HG03575 (cell line): ENCODE results near the gene ERBB3.

ENCODE experiments used
- ATAC-seq: cut with Tn5 transposase; IDR thresholded peaks from one replicate; pipeline ENCODE4 v1.9.1; 2021; ENCODE audit not compliant: unreplicated experiment, insufficient number of reproducible peaks, low FRiP score; ENCODE audit errors: extremely low read depth

The ERBB3 gene

GRCh38 chr12:56078427-56078826, 1.5 kb upstream of the ERBB3 start:
- ATAC-seq: no peak

DNA sequence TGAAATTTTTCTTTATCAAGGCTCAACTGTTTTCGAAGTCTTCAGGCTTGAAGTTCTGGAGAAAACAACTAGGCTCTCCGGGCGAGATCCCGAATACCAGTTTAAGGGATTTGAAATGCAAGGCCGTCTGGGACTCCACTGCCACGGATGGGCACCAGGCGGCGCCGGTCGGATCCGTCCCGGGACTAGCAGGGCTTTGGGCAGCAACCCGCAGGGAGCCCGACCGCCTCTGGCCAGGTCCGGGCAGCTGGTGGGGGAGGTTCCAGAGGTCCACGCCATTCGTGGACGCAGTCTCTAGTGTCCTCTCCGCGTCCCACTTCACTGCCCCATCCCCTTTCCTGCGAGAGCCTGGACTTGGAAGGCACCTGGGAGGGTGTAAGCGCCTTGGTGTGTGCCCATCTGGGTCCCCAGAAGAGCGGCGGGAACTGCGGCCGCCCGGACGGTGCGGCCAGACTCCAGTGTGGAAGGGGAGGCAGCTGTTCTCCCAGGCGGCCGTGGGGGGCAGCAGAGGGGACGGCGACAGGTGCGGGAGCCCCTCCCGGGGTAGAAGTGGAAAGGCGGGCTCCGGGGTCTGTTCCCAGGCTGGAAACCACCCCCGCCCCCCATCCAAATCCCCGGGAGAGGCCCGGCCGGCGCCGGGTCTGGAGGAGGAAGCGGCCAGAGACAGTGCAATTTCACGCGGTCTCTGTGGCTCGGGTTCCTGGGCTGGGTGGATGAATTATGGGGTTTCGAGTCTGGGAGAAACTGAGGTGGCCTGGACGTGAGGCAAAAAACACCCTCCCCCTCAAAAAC, 838 bp upstream of the ERBB3 start:
- no peak for ATAC-seq

DNA sequence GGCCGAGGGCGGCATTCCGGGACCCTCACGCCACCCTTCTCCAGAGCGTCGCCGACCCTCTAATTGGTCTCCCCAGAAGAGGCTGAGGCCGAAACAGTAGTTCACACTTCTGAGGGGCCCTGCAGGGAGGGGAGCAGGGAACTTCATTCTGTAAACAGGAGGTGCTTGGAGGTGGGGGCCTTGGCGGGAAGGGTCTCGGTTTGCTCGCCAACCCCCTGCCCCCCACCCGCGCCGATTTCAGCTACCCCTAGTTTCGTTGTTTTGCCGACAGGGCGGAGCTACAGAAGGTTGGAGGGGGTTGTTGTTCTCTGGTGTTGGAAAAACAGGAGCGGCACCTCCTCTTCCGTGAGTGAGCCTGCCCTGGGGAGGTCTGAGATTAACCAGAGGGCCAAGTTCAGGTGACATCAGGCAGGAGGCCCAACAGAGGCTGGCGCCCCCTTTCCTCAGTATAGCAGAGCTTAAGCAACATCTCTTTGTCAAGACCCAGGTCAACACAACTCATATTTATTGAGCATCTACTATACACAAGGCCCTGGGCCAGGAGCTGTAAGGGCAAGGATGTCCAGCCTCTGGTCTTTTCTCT, 682 bp downstream of the ERBB3 start:
- no peak for ATAC-seq

GRCh38 chr12:56081393-56082347, 1.7 kb downstream of the ERBB3 start:
- no peak for ATAC-seq

DNA sequence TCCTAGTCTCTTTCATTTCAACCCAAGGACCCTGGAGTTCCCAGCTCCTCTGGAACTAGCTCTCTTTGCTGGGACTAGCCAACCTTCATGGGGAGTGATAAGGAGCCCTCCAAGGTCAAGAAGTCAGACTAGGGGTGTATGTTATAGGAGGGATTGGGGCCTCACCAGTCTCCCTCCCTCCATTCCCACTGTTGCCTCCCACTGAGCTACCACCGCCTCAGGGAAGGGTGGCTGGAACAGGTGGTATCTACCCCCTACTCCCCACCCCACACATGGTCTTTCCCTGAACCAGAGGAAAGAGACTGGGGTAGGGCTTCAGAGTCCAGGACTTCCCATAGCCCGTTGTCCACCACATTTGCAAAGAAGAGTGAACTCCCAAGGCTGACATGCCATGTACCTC, 2.4 kb downstream of the ERBB3 start:
- ATAC-seq: no peak

DNA sequence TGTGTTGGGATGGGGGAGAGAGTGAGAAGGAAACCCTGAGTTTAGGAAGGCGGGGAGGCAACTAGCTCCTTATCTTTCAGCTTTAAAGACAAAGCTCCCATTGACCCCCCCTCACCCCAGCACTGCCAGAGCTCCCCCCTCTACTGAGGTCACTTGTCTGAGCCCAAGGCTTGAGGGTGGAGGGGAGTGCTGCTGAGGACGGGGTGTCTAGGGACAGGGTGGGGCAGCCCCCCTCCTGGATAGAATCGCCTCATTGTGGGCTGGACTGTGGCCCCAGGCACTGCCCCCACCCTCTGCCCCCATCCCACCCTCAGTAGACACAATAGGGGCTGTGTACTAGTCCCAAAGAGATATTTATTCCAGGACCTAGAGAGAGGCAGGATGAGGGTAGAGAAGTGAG, 3.0 kb downstream of the ERBB3 start:
- ATAC-seq: no peak

DNA sequence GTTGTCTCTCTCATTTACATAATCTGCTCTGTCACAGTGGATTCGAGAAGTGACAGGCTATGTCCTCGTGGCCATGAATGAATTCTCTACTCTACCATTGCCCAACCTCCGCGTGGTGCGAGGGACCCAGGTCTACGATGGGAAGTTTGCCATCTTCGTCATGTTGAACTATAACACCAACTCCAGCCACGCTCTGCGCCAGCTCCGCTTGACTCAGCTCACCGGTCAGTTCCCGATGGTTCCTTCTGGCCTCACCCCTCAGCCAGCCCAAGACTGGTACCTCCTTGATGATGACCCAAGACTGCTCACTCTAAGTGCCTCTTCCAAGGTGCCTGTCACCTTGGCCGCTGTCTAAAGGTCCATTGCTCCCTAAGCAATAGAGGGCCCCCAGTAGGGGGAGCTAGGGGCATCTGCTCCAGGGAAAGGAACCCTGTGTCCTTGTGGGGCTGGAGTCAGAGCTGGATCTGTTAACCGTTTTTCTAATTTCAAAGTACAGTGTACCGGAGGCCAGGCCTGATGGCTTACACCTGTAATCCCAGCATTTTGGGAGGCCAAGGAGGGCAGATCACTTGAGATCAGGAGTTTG, 5.1 kb downstream of the ERBB3 start:
- no peak for ATAC-seq

DNA sequence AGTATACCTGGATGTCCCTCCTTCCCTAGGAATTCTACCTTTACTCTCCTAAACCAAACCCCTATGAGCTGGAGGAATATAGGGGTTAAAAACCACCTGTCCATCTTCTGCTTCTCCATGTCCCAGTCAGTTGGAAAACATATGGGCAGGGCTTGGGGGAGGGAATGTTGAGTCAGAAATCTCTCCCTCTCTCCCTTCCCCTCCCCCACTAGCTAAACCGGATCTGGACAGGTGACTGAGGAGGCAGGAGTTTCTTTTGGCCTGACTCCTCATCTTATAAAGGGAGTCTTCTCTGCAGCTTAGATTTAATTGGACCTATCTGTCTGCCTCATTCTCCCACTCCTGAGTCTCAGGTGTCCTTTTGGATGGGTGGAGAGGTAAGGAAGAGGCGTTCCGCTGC, 6.1 kb downstream of the ERBB3 start:
- ATAC-seq: no peak

DNA sequence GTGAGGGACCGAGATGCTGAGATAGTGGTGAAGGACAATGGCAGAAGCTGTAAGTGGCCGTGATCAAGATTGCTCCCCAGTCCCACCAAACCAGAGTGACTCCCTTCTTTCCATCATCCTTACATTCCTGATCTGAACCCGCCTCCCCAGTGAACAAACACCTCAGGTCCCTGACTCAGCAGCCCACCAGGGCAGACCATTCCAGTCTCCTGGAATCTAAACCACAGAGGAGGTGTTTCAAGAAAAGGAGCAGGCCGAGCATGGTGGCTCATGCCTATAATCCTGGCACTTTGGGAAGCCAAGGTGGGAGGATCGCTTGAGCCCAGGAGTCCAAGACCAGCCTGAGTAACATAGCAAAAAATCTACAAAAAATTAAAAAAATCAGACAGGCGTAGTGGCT, 6.6 kb downstream of the ERBB3 start:
- no peak for ATAC-seq

DNA sequence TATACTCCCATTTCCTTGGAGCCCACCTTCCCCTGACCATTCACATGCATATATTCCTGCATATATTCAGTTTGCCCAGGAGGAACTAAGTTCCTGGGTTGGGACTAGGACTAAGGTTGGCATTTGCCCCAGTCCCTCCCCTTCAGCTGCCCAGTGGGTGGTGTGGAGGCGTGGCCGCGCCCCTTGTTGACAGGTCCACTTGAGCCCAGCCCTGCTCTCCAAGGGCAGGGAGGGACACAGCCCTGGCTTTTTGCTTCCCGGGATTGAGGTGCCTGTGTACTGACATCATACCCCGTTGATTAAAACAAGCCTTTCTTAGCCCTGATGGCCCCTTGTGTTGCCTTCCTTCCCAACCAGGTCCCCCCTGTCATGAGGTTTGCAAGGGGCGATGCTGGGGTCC, 7.3 kb downstream of the ERBB3 start:
- no peak for ATAC-seq

DNA sequence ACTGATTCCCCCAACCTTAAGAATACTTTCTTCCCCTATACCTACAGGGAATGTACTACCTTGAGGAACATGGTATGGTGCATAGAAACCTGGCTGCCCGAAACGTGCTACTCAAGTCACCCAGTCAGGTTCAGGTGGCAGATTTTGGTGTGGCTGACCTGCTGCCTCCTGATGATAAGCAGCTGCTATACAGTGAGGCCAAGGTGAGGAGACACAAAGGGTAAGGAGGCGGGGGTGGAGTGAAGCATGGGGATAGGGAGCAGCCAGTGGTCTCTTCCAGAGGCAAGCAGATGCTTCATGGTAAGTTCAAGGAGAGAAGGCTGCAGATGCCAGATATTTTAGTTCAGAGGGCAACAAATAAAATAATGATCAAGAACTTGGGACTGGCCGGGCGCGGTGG, 17.8 kb downstream of the ERBB3 start:
- ATAC-seq: no peak

DNA sequence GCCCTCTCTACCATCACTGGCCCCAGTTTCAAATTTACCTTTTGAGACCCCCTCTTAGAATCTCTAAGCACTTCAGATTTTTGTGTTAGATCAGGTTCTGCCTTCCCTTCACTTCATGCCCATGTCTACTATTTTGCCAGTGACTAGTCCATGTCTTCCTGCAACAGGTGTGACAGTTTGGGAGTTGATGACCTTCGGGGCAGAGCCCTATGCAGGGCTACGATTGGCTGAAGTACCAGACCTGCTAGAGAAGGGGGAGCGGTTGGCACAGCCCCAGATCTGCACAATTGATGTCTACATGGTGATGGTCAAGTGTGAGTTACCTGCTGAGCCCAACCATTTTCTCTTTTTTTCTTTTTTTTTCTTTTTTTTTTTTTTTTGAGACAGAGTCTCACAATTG, 18.6 kb downstream of the ERBB3 start:
- no peak for ATAC-seq

GRCh38 chr12:56099787-56100186, 19.8 kb downstream of the ERBB3 start:
- ATAC-seq: no peak

- ATAC-seq: no peak
Measured at GRCh38 chr12:56101045-56101444, 21.1 kb downstream of the ERBB3 start.

- ATAC-seq: no peak
Measured at GRCh38 chr12:56102683-56103065, 22.7 kb downstream of the ERBB3 start.

- ATAC-seq: no peak
Measured at GRCh38 chr12:56103066-56103711, 23.2 kb downstream of the ERBB3 start.

DNA sequence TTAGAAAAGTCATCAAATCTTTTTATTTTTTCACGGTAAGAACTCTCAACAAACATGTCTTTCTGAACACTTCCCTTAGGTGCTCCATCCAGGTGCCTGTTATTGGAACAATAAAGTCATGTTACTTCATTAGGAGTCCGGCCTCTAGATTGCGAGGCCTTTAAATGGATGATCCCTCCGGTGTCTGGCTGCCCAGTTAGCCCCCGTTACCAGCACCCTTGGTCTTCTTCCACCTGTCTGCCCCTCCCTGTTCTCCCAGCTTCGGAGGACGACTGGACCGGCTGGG, 23.8 kb downstream of the ERBB3 start:
- ATAC-seq: no peak

GRCh38 chr12:56104109-56104814, 24.3 kb downstream of the ERBB3 start, which contains the start of gene PA2G4:
Gene PA2G4, plus strand, starts transcription at chr12:56104559. Its CDS starts 179 bp downstream, at chr12:56104738.
- ATAC-seq: peak; percentile 76
